ACC112 (cell line): ENCODE measurements around the gene NOLC1.

Experiments used
- H2AFZ ChIP-seq: fragments of 200-600 bp; sonication (generic); one replicate; pipeline ENCODE4 v1.6.0; 2017; ENCODE audit warnings: antibody characterized with exemption, low read length; ENCODE audit not compliant: unreplicated experiment
- H3K27ac ChIP-seq: fragments of 200-600 bp; sonication (generic); 2 replicates; pipeline ENCODE4 v1.5.1; 2014; ENCODE audit warnings: low read depth, mild to moderate bottlenecking, antibody characterized with exemption, low read length, moderate library complexity
- H3K27me3 ChIP-seq: fragments of 200-600 bp; sonication (generic); 2 replicates; pipeline ENCODE4 v1.6.1; 2014; ENCODE audit warnings: mild to moderate bottlenecking, antibody characterized with exemption, low read length, moderate library complexity, mixed read lengths; ENCODE audit not compliant: insufficient read depth
- H3K36me3 ChIP-seq: fragments of 200-600 bp; sonication (generic); 2 replicates; pipeline ENCODE4 v1.6.1; 2016; ENCODE audit warnings: mild to moderate bottlenecking, antibody characterized with exemption, low read length, moderate library complexity, mixed read lengths; ENCODE audit not compliant: insufficient read depth
- H3K4me1 ChIP-seq: fragments of 200-600 bp; sonication (generic); one replicate; pipeline ENCODE4 v1.6.1; 2016; ENCODE audit warnings: low read length, mixed read lengths; ENCODE audit not compliant: insufficient read depth, unreplicated experiment, control insufficient read depth
- H3K4me3 ChIP-seq: fragments of 200-600 bp; sonication (generic); 2 replicates; pipeline ENCODE4 v1.5.1; 2014; ENCODE audit warnings: mild to moderate bottlenecking, low read depth, low read length
- H3K79me2 ChIP-seq: fragments of 200-600 bp; sonication (generic); one replicate; pipeline ENCODE4 v1.6.0; 2016; ENCODE audit warnings: low read length; ENCODE audit not compliant: control insufficient read depth, unreplicated experiment, insufficient read depth

Gene NOLC1

GRCh38 chr10:102115775-102116174, 36.4 kb upstream of the NOLC1 start:
- Histone ChIP-seq H3K27me3 (no peaks in the 10 kb centered on the region), H3K27ac (no peak overlapping the region), H2AFZ (no peak overlapping the region), H3K4me3 (peak overlapping the region; percentile 84), H3K36me3 (0 out of 2 replicates have a peak, but pooled peaks cover 4% of the 10 kb centered on the region), H3K4me1 (peaks cover 50% of the 10 kb centered on the region), H3K79me2 (peaks cover 81% of the 10 kb centered on the region)

GRCh38 chr10:102116656-102117055, 35.5 kb upstream of the NOLC1 start:
- Histone ChIP-seq H3K79me2 (peaks cover 75% of the 10 kb centered on the region), H3K36me3 (no peaks in the 10 kb centered on the region), H3K4me3 (peak overlapping the region; percentile 97; the same call in 1 of the 2 replicates), H3K4me1 (peaks cover 56% of the 10 kb centered on the region), H3K27me3 (no peaks in the 10 kb centered on the region), H3K27ac (peak overlapping the region; percentile 62; the same call in 1 of the 2 replicates), H2AFZ (no peak overlapping the region)

DNA sequence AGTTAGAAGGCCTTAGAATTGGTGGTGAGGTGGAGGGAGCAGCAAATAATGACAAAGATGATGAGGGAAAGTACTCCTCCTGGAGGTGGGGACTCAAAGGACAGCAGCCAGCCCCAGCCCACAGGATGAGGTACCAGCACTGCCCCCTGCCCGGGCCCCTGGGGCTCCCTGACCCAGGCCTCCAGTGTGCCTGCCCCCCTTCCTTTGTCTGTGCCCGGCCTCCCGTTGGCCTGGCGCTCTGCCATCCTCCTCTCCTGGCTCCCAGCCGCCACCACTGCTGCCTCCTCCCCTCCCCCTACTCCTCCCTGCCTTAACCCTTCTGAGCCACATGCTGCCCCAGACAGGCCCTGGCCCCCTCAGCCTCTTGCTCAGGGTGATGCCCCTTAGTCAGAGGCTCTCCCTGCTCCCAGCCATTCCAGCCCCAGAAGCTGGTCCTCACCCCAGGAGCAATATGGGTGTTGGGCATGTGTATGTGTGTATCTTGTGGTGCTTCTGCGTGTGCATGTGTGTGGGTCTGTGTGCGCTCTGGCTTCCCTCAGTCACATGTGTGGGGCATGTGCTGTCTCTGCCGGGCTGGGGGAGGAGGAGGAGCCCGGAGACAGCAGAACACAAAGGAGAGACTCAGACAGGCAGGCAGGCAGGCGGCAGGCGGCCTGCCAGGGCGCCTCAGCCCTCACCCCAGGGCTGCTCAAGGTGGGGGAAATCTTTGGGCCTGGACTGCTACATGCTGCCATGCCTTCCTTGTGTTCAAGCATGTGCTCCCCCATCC, 34.6 kb upstream of the NOLC1 start:
- Histone ChIP-seq H3K4me1 (peaks cover 60% of the 10 kb centered on the region), H3K36me3 (no peaks in the 10 kb centered on the region), H2AFZ (no peak overlapping the region), H3K79me2 (peaks cover 66% of the 10 kb centered on the region), H3K27me3 (no peaks in the 10 kb centered on the region), H3K4me3 (peak overlapping the region; percentile 97), H3K27ac (peak overlapping the region; percentile 62)

DNA sequence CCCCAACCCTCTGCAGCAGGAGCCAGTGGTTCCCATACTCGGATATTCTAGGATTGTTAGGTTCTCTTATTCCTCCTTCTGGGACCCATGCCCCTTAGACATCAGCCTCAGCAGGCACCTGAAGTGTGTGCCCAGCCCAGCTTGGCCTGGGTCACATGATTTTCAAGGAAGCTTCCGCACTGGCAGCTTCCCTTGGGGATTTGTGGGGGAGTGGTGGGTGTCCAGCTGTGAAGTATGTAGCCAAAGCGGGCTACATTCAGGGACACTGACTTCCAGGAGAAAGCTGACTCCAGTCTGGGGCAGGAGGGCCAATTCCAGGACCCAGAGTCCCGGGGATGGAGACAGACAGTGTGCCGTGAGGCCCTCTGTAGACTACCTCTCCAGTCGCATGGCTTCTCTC, 33.3 kb upstream of the NOLC1 start:
- Histone ChIP-seq H3K4me1 (peaks cover 51% of the 10 kb centered on the region), H3K79me2 (peaks cover 53% of the 10 kb centered on the region), H3K36me3 (no peaks in the 10 kb centered on the region), H2AFZ (no peak overlapping the region), H3K27ac (peak overlapping the region; percentile 62), H3K27me3 (no peaks in the 10 kb centered on the region), H3K4me3 (peak overlapping the region; percentile 97)

DNA sequence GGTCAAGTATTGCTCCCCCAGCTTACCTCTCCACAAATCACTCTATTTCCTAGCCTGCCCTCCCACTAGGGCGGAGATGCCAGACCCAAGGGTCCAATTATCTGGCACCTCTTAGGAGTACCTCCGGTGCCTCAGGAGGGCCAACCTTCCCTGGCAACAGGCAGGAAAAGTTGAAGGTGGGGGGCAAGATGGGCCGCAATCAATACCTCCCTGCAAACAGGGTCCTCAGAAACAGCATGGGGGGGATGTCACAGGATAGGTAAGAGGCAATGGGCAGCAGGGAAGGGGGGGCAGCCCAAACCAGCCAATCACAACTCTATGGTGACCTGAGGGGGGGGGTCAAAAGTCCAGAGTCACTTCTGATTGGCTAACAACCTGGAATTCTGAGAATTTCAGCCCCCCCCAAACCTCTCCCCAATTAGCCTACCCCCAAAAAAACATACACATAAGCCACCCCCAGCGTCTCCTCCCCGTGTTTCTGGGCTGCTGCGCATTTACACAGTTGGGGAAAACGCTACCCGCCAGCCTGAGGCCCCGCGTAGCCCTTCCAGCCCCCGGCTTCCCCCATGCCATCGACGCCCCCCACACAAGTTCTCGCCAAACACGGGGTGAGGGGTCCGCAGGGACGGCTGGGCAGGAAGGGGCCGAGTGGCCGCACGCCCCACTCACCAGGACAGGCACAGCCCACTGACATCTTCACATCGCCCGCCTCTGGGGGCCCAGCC, 32.6 kb upstream of the NOLC1 start:
- peak overlapping the region; percentile 97 for H3K4me3 ChIP-seq
- peak overlapping the region; percentile 90 for H2AFZ ChIP-seq
- H3K36me3 ChIP-seq: no peaks in the 10 kb centered on the region
- peaks cover 51% of the 10 kb centered on the region for H3K4me1 ChIP-seq
- H3K27ac ChIP-seq: peak overlapping the region; percentile 64
- H3K79me2 ChIP-seq: peaks cover 47% of the 10 kb centered on the region
- H3K27me3 ChIP-seq: no peaks in the 10 kb centered on the region

- Histone ChIP-seq H2AFZ (peak within 1 kb of the TSS; percentile 90), H3K4me1 (peaks cover 46% of the 10 kb centered on the region), H3K36me3 (no peaks in the 10 kb centered on the region), H3K79me2 (peaks cover 41% of the 10 kb centered on the region), H3K4me3 (peak within 1 kb of the TSS; percentile 97), H3K27ac (peak within 1 kb of the TSS; percentile 64), H3K27me3 (no peaks in the 10 kb centered on the region)
Observed at GRCh38 chr10:102120142-102120990, 31.8 kb upstream of the NOLC1 start, which contains the start of gene LDB1. Gene LDB1 (minus strand): TSS chr10:102120368. CDS start chr10:102120110, 258 bp downstream.

GRCh38 chr10:102120991-102121738, 31.0 kb upstream of the NOLC1 start:
- peaks cover 38% of the 10 kb centered on the region for H3K4me1 ChIP-seq
- H3K27me3 ChIP-seq: no peaks in the 10 kb centered on the region
- peak overlapping the region; percentile 97 for H3K4me3 ChIP-seq
- no peaks in the 10 kb centered on the region for H3K36me3 ChIP-seq
- peak overlapping the region; percentile 52 for H3K27ac ChIP-seq
- H3K79me2 ChIP-seq: peaks cover 35% of the 10 kb centered on the region
- H2AFZ ChIP-seq: peak overlapping the region; percentile 90

- H3K36me3 ChIP-seq: no peaks in the 10 kb centered on the region
- H3K4me1 ChIP-seq: peaks cover 31% of the 10 kb centered on the region
- H3K4me3 ChIP-seq: peak overlapping the region; percentile 97
- peaks cover 29% of the 10 kb centered on the region for H3K79me2 ChIP-seq
- peak overlapping the region; percentile 52 for H3K27ac ChIP-seq
- H3K27me3 ChIP-seq: no peaks in the 10 kb centered on the region
- peak overlapping the region; percentile 90 for H2AFZ ChIP-seq
Observed at GRCh38 chr10:102121739-102122372, 30.3 kb upstream of the NOLC1 start.

DNA sequence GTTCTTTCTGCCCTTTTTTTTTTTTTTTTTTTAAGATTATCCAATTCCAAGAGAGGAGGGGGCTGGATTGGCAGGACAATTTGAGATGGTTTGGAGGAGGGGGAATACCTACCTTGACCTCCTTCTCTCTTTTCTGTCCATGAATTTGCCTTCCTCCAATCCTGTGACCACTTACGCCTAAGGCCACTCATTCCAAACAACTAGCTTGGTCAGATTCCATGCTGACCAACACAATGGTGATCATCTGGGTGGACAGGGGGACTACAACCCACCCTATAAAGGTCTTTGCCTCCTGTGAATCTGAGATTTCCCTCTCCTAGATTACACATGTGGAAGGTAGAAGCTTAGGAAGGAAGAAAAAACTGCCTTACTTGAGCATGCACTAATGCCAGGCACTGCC, 29.7 kb upstream of the NOLC1 start:
- Histone ChIP-seq H3K4me3 (no peak overlapping the region), H3K4me1 (peaks cover 27% of the 10 kb centered on the region), H3K27me3 (no peaks in the 10 kb centered on the region), H3K36me3 (no peaks in the 10 kb centered on the region), H3K79me2 (peaks cover 25% of the 10 kb centered on the region), H3K27ac (no peak overlapping the region), H2AFZ (no peak overlapping the region)
